ENCODE data around the gene TFIP11.

Gene TFIP11

DNA sequence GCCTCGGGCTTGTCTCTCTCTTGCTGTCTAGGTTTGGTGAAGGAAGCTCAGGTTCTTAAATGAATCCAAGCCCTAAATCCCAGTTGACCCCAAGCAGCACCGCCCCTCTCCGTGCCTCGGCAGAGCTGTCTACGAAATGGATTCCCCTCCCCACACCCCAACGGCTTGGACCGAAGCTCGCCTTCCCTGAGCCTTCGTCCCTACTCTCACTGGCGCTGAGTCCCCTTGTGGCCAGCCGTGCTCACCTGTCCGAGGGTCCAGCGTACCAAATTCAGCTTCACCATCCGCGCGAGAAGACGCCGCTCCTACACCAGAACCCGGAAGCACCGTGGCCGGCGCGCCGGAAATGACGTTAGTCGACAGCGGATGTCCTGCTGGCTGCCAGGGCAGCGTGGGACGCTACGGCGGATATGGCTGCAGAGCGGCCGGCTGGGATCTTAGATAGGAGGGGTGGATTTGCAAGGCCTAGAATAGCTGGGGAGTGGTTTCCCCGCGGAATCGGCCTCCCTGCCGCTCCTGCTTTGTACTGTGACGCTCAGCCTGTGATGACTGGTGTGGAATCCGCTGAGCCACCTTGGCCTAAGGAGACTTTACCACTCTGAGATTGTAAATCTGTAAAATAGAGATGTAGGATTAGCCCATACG is at the start of gene TFIP11:
Gene TFIP11, minus strand, starts transcription at position 325 of the 645 bp plus-strand sequence. CDS start 2,201 bp downstream, outside the sequence.
- DNase-seq (ENCODE audit: low read depth in 2 of 2): peak; percentile 90 to 92

DNA sequence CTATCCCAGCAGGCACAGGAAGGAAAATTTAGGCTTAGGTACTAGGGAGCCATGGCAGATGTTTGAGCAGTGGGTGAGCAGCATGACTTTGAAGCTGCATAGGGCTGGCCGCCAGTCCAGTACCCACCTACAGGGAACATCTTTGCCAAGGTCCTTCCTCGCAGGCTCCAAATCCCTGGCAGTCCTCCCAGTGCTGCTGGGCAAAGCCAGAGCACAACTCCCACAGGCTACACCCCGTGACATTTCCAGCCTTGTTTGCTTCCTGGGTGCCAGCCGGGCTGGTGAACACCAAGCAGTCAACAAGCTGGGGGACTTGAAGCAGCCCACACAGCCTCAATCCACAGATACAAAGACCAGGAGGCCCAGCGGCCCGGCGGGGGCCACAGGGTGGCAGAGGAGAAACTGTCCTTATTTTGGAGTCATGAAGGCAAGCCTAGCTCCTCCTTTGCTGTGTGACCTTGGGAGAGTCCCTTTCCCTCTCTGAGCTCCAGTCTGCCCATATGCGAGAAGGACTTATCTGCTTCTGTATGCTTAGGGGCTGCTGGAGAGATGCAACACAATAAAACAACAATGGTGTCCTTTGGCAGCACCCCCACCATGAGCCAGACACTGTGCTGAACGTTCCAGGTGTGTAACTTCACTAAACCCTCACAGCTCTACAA is 49.6 kb upstream of the TFIP11 start:
- DNase-seq (ENCODE audit: low read depth in 2 of 2): no peak

DNA sequence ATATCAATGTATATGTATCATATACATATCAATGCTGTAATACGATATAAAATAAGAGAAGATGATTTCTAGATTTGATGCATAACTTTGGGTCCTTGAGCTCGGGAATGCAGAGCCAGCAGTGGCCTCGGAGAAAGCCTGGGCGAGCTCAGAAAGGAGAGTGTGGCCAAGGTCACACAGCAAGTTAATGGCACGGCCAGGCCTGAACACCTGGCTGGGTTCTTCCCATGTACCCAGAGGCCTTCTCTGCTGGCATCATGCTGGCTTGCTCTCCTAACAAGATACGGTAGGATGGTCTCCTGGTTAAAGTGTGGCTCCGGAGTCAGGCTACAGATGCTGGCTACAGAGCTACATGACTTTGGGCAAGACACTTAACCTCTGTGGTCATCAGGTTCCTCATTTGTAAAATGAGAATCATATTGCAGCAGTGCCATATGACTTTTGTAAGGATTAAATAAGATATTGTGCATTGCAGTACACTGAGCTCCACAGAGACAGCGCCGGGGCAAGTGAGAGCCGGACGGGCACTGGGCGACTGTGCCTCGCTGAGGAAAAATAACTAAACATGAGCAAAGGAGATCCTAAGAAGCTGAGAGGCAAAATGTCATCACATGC is 47.8 kb upstream of the TFIP11 start:
- DNase-seq (ENCODE audit: low read depth in 2 of 2): no peak

DNA sequence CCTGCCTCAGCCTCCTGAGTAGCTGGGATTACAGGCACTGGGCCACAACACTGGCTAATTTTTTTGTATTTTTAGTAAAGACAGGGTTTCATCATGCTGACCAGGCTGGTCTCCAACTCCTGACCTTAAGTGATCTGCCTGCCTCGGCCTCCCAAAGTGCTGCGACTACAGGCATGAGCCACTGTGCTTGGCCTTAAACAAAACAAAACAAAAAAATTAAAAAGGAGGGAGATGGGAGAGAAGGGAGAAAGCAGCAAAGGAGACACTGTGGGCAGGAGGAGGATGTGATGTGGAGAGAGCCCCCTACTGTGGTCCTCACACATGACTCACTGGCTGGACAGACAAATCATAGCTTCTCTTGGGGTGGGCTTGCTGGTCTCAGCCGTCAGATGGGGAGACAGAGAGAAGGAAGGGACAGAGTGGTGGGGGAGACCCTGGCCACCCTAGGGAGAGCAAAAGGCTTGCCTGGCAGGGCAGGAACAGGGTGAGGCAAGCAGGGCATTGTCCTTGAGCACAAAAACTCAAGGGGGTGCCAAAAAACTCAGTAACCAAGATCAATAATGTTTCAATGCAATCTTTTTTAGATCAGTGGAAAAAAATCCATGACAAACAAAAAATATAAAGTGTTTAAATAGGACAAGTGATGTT is 46.1 kb upstream of the TFIP11 start:
- DNase-seq (ENCODE audit: low read depth in 2 of 2): no peak

DNA sequence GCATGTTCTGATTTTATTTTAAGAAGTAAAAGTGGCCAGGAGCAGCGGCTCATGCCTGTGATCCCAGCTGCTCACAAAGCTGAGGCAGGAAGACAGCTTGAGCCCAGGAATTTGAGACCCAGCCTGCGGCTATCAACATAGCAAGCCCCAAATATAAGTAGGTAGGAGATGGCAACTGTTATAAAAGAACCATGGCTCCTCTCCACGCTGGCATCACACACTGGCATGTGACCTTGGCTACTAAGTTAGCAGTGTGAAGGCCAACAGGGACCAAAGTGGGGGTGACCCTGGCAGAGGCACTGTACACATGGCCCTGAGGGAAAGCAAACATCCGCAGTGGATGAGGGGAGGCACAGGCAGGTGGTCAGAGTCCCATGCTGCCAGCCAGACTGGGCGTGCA is 44.6 kb upstream of the TFIP11 start:
- no peak for DNase-seq (ENCODE audit: low read depth in 2 of 2)

DNA sequence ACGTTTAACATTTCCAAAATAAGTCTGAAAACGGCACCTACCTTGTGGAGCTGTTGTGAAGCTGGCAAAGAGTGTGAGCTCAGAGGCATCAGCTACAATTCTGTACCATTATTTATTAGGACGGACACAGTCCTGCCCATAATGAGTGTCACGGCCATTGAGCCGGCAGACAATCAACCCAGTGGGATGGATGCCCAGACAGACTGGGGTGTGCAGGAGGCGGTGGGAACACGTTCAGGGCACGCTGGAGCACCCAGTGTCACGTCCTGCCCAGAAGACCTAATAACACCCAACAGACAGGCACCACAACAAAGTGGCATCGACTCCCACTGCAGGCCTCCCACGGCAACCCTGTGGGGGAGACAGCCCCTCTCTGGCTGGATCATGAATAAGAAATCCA is 43.2 kb upstream of the TFIP11 start:
- DNase-seq (ENCODE audit: low read depth in 2 of 2): no peak

DNA sequence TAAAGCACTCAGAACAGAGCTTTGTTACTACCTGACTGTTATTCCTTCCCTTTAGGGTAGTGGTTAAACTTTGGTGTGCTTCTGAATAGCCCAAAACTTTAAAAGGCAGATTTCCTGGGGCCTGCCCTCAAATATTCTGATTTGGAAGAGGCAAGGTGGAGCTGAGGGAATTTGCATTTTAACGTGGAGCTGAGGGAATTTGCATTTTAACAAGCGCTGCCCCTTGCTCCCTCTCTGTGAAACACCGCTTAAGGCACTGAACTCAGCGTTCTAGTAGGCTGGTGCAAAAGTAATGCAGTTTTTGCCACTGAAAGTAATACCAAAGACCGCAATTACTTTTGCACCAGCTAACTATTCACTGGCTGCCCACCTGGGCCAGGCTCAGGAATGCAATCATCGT is 42.7 kb upstream of the TFIP11 start:
- DNase-seq (ENCODE audit: low read depth in 2 of 2): no peak

DNA sequence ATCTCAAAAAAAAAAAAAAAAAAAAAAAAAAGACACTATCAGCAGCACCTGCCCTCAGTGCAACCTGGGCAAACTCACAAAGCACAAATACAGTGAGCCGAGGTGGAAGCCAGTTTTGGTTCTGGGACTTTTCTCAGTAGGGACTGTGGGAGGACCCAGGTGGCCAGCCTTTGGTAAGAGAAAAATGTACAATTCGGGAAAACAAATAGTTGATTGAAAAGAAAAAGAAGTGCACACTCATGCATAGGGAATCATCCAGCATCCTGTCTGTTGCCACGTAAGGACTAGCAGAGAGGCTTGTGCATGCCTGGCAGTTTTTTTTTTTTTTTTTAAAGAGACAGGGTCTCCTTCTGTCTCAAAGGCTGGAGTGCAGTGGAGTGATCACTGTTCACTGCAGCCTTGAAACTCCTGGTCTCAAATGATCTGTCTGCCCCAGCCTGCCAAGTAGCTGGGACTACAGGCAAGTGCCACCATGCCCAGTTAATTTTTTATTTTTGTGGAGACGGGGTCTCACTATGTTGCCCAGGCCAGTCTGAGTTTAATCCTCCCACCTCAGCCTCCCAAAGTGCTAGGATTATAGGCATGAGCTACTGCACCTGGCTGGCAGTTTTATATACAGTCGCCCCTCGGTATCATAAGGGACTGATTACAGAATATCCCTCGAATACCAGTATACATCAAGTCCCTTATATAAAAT is 40.9 kb upstream of the TFIP11 start:
- DNase-seq (ENCODE audit: low read depth in 2 of 2): no peak

DNA sequence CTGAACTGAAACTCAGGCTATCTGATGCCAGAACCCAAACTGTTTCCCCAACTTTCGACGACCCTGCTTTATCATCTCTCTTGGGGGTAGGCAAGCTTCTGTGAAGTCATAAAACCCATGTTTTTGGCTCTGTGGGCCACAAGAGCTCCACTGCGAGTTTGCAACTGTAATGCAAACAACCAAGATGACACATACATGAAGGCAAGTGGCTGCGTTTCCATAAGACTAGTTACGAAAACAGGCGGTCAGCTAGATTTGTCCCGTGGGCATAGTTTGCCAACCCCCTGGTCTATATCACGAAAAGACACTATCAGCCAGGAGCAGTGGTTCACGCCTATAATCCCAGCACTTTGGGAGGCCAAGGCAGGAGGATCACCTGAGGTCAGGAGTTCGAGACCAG is 40.2 kb upstream of the TFIP11 start:
- no peak for DNase-seq (ENCODE audit: low read depth in 2 of 2)

DNA sequence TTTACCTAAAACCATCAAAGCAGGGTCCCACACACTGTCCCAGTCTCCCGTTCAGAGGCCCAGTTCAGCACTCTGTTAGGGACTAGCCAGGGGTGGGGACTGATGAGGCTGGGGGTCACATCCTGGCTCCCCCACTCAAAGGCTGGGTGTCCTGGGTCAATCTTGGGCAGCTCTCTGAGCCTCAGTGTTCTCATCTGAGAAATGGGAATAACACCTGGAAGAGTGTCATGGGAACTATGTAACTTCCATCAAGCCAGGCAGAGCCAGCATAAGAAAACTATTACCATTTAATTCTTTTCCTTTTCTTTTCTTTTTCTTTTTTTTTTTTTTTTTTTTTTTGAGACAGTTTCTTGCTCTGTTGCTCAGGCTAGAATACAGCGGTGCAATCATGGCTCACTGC is 39.3 kb upstream of the TFIP11 start:
- DNase-seq (ENCODE audit: low read depth in 2 of 2): no peak

DNA sequence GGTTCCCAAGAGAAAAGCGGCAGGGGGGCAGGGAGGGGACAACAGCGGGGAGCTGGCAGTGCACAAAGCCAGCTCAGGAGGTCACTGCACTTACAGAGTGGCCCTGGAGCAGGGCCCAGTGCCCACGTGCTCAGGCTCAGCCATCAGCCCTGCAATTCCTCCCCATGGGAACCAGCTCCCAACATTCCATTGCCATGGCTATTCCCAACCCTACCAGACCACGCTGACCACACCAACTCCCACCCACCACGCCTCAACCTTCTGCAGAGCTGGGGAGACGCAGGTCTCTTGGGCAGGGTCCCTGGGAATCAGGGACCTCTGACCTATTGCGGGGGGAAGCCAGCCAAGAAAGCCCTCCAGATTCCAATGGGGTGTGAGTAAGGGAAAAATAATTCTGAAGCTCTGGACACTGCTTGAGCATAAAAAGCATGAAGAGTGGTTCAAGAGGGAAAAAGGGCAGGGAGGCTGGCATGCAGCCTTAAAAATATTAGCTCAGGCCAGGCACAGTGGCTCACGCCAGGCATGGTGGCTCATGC is 38.3 kb upstream of the TFIP11 start:
- DNase-seq (ENCODE audit: low read depth in 2 of 2): no peak

DNA sequence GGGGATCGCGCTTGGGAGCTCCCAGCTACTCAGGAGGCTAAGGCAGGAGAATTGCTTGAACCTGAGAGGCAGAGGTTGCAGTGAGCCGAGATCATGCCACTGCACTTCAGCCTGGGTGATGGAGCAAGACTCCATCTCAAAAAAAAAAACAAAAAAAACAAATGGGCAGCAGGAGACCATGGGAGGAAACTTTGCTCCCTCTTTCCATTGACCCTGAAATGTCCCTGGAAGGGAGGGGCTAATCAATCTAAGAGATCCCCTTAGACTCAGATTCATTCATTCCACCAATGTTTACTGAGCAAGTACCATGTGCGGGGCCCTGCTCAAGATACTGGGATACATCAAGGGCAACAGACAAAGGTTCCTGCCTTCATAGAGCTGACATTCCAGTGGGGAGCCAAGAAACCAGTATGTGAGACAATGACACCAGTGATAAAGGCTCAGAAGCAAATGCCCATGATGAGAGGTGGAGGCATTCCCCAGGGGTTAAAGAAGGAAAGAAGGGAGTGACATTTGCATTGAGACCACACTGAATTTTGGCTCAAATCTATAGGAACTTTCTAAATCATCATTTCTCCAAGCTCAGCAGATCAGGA is 37.7 kb upstream of the TFIP11 start:
- no peak for DNase-seq (ENCODE audit: low read depth in 2 of 2)

DNA sequence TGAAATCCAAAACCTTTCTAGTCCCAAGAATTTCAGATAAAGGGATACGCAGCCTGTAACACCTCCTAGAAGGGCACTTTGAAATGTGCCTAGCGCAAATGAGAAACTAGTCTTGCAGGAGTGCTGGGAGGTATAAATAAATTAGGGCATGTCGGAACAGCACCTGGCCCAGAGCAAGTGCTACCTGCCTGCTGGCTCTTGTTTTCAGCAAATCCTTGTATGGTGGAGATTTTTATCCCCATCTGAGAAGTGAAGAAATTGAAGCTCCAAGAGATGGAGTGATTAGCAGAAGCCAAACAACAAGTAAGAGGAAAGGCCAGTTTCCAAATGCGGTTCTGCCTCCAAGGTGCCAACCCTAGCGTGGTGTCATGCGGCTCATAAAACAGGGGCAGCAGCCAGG is 36.7 kb upstream of the TFIP11 start:
- no peak for DNase-seq (ENCODE audit: low read depth in 2 of 2)

DNA sequence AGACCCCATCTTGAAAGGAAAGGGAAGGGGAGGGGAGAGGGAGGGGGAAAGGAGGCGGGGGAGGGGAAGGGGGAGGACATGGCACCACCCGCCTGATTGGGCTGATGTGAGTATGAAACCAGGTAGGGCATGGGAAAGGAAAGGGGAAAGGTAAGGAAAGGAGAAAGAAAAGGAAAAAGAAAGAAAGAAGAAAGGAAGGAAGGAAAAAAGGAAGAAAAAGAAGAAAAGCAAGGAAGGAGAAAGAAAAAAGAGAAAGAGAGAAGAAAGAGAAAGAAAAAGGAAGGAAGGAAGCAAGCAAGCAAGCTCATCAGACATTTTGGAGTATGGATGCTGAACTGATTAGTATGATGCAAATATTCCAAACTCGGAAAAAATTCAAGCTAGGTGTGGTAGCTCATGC is 36.0 kb upstream of the TFIP11 start:
- no peak for DNase-seq (ENCODE audit: low read depth in 2 of 2)

DNA sequence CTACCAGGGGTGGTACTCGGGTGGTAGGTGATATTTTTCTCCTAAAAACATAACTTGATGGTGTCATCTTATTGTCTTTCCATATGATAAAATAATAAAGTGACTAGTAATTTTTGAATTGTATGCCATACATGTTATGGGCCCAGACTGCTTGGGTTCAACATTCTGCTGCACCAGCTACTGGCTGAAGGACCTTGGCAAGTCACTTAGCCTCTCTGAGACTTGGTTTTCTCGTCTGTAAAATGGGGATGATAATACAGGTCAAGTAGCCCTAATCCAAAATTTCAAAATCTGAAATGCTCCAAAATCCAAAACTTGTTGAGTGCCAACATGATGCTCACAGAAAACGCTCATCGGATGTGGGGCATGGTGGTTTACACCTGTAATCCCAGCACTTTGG is 35.6 kb upstream of the TFIP11 start:
- no peak for DNase-seq (ENCODE audit: low read depth in 2 of 2)

DNA sequence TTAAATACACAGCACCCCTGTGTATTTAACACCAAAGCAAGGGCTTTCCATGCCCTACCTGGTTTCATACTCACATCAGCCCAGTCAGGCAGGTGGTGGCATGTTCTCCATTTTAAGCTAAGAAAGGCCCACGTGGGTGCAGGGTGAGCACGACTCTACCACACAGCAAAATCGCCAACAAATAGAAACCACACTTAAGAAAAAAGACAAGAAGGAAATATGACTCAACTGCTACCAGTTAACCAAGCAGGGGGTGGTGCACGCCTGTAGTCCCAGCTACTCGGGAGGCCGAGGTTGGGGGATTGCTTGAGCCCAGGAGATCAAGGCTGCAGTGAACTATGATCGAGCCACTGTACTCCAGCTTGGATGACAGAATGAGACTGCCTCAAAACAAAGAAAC is 35.2 kb upstream of the TFIP11 start:
- peak; percentile 26 to 27 for DNase-seq (ENCODE audit: low read depth in 2 of 2)

DNA sequence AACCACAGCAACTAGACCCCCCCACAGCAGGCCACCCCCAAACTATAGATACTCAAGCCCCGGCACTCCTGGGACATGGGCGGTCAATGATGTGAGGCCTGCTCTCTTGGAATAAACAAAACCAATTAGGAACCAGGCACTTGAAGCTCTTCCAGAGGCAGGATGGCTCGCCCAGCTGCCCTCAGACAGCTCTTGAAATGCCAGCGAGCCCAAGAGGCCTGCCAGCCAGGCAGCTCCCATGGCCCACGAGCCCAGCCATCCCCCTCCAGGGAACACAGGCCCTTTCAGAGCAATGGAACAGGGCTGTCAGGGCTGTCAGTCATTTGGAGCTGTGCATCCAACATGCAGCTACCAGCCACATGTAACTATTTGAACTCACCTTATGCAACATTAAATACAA is 34.0 kb upstream of the TFIP11 start:
- DNase-seq (ENCODE audit: low read depth in 2 of 2): no peak

DNA sequence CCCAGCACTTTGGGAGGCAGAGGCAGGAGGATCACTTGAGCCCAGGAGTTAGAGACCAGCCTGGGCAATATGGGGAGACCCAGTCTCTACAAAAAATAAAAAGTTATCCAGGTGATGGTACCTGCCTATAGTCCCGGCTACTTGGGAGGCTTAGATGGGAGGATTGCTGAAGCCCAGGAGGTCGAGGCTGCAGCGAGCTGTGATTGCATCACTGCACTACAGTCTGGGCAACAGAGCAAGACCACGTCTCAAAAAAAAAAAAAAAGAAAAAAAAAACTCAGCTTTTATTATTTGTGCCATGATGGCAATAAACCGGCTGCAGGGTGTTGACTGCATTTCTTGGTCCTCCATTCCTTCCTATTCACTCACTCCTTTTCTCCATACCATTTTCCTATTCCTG is 33.6 kb upstream of the TFIP11 start:
- DNase-seq (ENCODE audit: low read depth in 2 of 2): no peak

DNA sequence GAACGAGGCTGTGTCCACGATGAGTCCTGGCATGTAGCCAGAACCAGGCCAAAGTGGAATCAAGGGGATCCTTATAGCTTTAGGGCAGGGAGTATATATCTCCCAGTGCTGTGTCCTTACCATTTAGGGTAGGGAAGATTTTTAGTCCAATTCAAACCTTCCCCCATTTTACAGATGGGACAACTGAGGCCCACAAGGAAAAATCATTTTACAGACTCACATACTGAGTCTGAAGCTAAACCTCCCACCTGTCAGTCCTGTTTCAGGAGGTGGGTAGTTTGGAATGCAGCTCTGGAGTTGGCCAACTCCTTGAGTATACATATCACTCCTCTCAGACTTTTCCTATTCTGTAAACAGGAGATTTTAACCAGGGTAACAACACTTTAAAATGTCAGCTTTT is 33.1 kb upstream of the TFIP11 start:
- no peak for DNase-seq (ENCODE audit: low read depth in 2 of 2)

DNA sequence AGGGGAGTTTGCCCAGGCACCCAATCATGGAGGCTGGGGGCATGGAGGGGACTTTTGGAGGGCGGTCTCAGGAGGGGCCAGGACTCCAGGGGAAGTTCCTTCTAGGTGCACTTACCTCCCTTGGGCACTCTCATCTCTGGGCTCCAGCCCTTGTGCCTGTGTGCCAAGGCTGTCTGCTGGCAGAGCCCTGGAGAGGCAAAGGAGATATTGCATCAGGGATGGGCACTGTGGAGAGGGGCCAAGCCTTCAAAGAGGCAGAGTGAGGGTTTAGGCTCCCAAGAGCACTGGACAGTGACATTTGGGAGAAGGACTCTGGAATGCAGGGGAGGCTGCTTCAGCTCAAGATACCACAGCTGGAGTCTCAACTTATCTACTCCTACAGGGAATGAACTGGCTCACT is 32.2 kb upstream of the TFIP11 start:
- no peak for DNase-seq (ENCODE audit: low read depth in 2 of 2)

DNA sequence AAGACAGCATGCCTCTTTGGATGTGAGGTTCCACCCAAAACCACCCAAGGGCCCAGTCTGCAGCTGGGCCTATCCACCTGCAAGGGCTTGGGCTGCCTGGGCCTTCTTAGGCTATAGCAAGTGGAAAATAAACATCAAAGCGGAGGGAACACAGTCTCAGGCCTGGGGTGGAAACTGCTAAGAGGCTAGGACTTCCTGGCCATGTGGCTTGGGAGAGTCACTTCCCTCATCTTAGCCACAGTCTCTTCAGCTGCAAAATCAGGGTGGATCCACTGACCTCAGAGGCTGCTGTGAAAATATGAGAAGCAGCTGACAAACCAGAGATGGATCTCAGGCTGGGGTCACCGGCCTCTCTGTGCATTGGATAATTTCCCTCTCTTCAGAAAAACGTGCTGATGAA is 30.6 kb upstream of the TFIP11 start:
- DNase-seq (ENCODE audit: low read depth in 2 of 2): no peak

All from stimulated activated CD8-positive, alpha-beta memory T cell treated with anti-CD3 and anti-CD28 coated beads, Interleukin-15, amount 100 ng/mL, for 48 hours (primary cell).